Fibroblast of lung (primary cell): Measurements from ENCODE around the gene POLR2E. TPM values are rescaled to one million over a fixed set of nuclear protein-coding genes. Genes with fewer than 3 reads are reported as not detected.

Experiments
- DNase-seq, 2 donors: peaks; one replicate each; pipeline versions ENCODE4 v3.0.0 to v3.0.0-alpha.2; 2010; ENCODE audit warnings: low read depth in 2 of 2
- H2AFZ ChIP-seq: 2 replicates; pipeline ENCODE4 v1.5.1; 2012; ENCODE audit warnings: low read length, control low read depth, inconsistent platforms
- H3K27ac ChIP-seq: 2 replicates; pipeline ENCODE4 v1.5.1; 2011; ENCODE audit warnings: low read length, control low read depth; ENCODE audit not compliant: insufficient read depth
- H3K27me3 ChIP-seq: 2 replicates; pipeline ENCODE4 v1.5.1; 2011; ENCODE audit warnings: mild to moderate bottlenecking, low read length; ENCODE audit not compliant: control insufficient read depth, insufficient read depth
- H3K36me3 ChIP-seq: 2 replicates; pipeline ENCODE4 v1.5.1; 2011; ENCODE audit warnings: low read length; ENCODE audit not compliant: control insufficient read depth, insufficient read depth
- H3K4me1 ChIP-seq: 2 replicates; pipeline ENCODE4 v1.5.1; 2011; ENCODE audit warnings: low read length; ENCODE audit not compliant: control insufficient read depth, insufficient read depth; ENCODE audit errors: extremely low read depth
- H3K4me2 ChIP-seq: 2 replicates; pipeline ENCODE4 v1.5.1; 2011; ENCODE audit warnings: low read length, control low read depth; ENCODE audit not compliant: insufficient read depth; ENCODE audit errors: extremely low read depth
- H3K4me3 ChIP-seq, 4 experiments: fragments of 200-600 bp in 1 of 4; sonication (generic) in 1 of 4; replicated peaks in 1 of 4; 2 replicates each; pipeline ENCODE4 v1.5.1; 2011 to 2016; ENCODE audit warnings: low read length in 4 of 4, low read depth in 3 of 4, mild to moderate bottlenecking in 3 of 4, control low read depth in 2 of 4, inconsistent platforms in 1 of 4, mixed read lengths in 1 of 4; ENCODE audit not compliant: insufficient read depth in 1 of 4; ENCODE audit errors: control extremely low read depth in 1 of 4
- H3K79me2 ChIP-seq: 2 replicates; pipeline ENCODE4 v1.5.1; 2012; ENCODE audit warnings: mild to moderate bottlenecking, low read length, inconsistent platforms; ENCODE audit not compliant: control insufficient read depth, insufficient read depth
- H3K9ac ChIP-seq: 2 replicates; pipeline ENCODE4 v1.5.1; 2011; ENCODE audit warnings: mild to moderate bottlenecking, low read length, control low read depth; ENCODE audit not compliant: insufficient read depth
- H3K9me3 ChIP-seq: 2 replicates; pipeline ENCODE4 v1.5.1; 2012; ENCODE audit warnings: low read depth, low read length; ENCODE audit not compliant: control insufficient read depth, insufficient read depth
- H4K20me1 ChIP-seq: 2 replicates; pipeline ENCODE4 v1.5.1; 2011; ENCODE audit warnings: low read length; ENCODE audit not compliant: control insufficient read depth, insufficient read depth; ENCODE audit errors: extremely low read depth
- CTCF ChIP-seq, 2 donors: IDR thresholded peaks in 1 of 2; conservative IDR thresholded peaks in 1 of 2; 1 replicate in 1 of 2; 2 replicates in 1 of 2; pipeline ENCODE4 v1.5.1; 2011 to 2012; ENCODE audit warnings: low read length in 2 of 2, control low read depth in 1 of 2, inconsistent platforms in 1 of 2, low read depth in 1 of 2, mild to moderate bottlenecking in 1 of 2
- EZH2 ChIP-seq: IDR thresholded peaks from 2 replicates; pipeline ENCODE4 v1.5.1; 2012; ENCODE audit warnings: low read length, control low read depth, mild to moderate bottlenecking; ENCODE audit errors: missing control alignments
- polyA plus RNA-seq, 2 donors: library from polyadenylated mRNA; depleted of rRNA in 1 of 2; stranded (reverse) in 1 of 2; unstranded in 1 of 2; fragments of >200 nt; gene quantifications; 2 replicates each; pipeline ENCODE4 v1.2.1, GENCODE V29; 2011 to 2012; ENCODE audit warnings: missing spikeins in 1 of 2
- total RNA-seq: library from RNA; depleted of rRNA; stranded (reverse); fragments of >200 nt; gene quantifications from 2 replicates; pipeline ENCODE4 v1.2.1, GENCODE V29; 2014

POLR2E gene
- total and polyA plus RNA-seq, 2 donors (not counting 1 experiment from before 2014, with no cell fraction given), result 55.2 to 130 TPM

- H3K27me3 ChIP-seq, result no peaks in the 10 kb centered on the region
- H4K20me1 ChIP-seq, result no peaks in the 10 kb centered on the region
- peaks cover 15% of the 10 kb centered on the region for H3K79me2 ChIP-seq
- H3K27ac ChIP-seq, result peak overlapping the region; percentile 82
- DNase-seq, result peak; percentile 100
- no peaks in the 10 kb centered on the region for H3K9me3 ChIP-seq
- peaks cover 20% of the 10 kb centered on the region for H3K4me1 ChIP-seq
- no peak overlapping the region for H2AFZ ChIP-seq
- H3K9ac ChIP-seq, result no peak overlapping the region
- peak overlapping the region; percentile 69 for H3K4me2 ChIP-seq
- H3K4me3 ChIP-seq, result peak overlapping the region in 1 of 4 experiments; percentile 27
- no peak for TF ChIP-seq EZH2
- TF ChIP-seq CTCF (conservative IDR thresholded peaks at IDR 0.05 in 1 of 2, IDR thresholded peaks at IDR 0.05 in 1 of 2; ENCODE audit: low read depth in 1 of 2, low read length in 2 of 2), result no peak
- peaks cover 21% of the 10 kb centered on the region for H3K36me3 ChIP-seq
Observed at GRCh38 chr19:1102407-1103131, 7.4 kb upstream of the POLR2E start.

- no peak for DNase-seq
- H3K27ac ChIP-seq, result peak overlapping the region; percentile 78
- H3K27me3 ChIP-seq, result no peaks in the 10 kb centered on the region
- no peak overlapping the region for H3K9ac ChIP-seq
- no peaks in the 10 kb centered on the region for H4K20me1 ChIP-seq
- H3K79me2 ChIP-seq, result peaks cover 13% of the 10 kb centered on the region
- H2AFZ ChIP-seq, result no peak overlapping the region
- peaks cover 10% of the 10 kb centered on the region for H3K36me3 ChIP-seq
- H3K4me1 ChIP-seq, result peaks cover 20% of the 10 kb centered on the region
- H3K4me2 ChIP-seq, result no peak overlapping the region
- no peaks in the 10 kb centered on the region for H3K9me3 ChIP-seq
- TF ChIP-seq CTCF (conservative IDR thresholded peaks at IDR 0.05 in 1 of 2, IDR thresholded peaks at IDR 0.05 in 1 of 2; ENCODE audit: low read depth in 1 of 2, low read length in 2 of 2), result no peak
- no peak for TF ChIP-seq EZH2
- H3K4me3 ChIP-seq, result no peak overlapping the region
Observed at GRCh38 chr19:1101337-1101698, 6.1 kb upstream of the POLR2E start.

DNA sequence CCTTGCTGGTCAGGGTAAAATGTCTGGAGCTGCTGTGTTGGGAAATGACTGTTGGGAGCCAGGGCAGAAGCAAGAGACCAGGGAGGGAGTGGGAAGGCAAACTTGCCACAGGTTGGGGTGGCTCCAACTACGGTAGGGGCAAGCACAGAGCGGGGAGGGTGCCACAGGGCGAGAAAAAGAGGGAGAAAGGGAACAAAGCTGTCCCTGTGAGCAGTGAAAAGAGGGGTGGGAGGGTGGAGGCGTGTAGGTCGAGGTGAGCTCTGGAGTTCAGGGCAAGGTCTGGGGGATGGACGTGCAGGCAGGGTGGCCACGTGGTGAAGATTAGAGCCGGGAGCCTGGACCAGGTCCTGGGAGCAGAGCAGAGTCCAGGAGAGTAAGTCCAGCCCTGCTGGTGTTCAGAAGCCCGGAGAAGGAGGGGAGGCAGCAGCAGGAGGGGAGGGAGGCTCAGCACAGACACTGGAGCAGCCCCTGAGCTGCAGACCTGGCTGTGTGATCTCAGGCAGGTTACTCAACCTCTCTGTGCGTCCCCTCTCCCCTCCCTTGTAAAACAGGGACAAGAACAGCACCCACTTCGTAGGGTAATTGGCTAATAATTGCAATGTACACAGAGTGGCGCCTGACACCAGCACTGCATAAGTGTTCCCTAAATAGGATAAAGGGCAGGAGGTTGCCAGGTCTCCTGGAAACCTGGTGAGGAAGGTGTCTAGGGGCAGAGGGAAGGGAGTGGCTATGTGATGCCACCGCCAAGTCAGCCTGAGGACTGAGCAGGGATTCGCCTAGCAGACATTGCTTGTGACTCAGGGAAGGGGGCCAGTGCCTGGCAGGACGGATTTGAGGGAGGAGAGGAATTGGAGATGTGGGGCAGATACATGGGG, 3.2 kb upstream of the POLR2E start:
- TF ChIP-seq CTCF (conservative IDR thresholded peaks at IDR 0.05 in 1 of 2, IDR thresholded peaks at IDR 0.05 in 1 of 2; ENCODE audit: low read depth in 1 of 2, low read length in 2 of 2), result no peak
- no peak for TF ChIP-seq EZH2
- no peak for DNase-seq
- no peak overlapping the region for H2AFZ ChIP-seq

More for the DNA sequence above, 3.2 kb upstream of the POLR2E start:
- Histone ChIP-seq H3K4me1 (peaks cover 21% of the 10 kb centered on the region), H3K27ac (peak overlapping the region; percentile 55), H3K27me3 (no peaks in the 10 kb centered on the region), H3K4me3 (no peak overlapping the region), H3K9me3 (no peaks in the 10 kb centered on the region), H3K36me3 (no peaks in the 10 kb centered on the region), H3K79me2 (peaks cover 17% of the 10 kb centered on the region), H3K9ac (no peak overlapping the region), H4K20me1 (no peaks in the 10 kb centered on the region), H3K4me2 (no peak overlapping the region)
